H1 (cell line): ENCODE data around the gene ZNF888. TPM values are rescaled to one million over a fixed set of nuclear protein-coding genes. Genes with fewer than 3 reads are reported as not detected.

Source experiments
- CBX5 ChIP-seq: fragments of 300-800, 300-1000 bp; sonication (generic); IDR thresholded peaks from 2 replicates; pipeline ENCODE4 v1.7.1; 2016; ENCODE audit warnings: antibody characterized with exemption, low read length, low read depth
- PHF8 ChIP-seq: fragments of 200-600 bp; sonication (generic); conservative IDR thresholded peaks from 2 replicates; pipeline ENCODE4 v1.7.1; 2012; ENCODE audit warnings: low read depth, mild to moderate bottlenecking, inconsistent platforms, low read length, moderate library complexity
- SIN3A ChIP-seq, 2 experiments: IDR thresholded peaks in 1 of 2; conservative IDR thresholded peaks in 1 of 2; 2 replicates each; pipeline ENCODE4 v1.6.1; 2011 to 2012; ENCODE audit warnings: low read length in 2 of 2, improper control_type of control experiment in 1 of 2, low read depth in 1 of 2, mild to moderate bottlenecking in 1 of 2
- TAF7 ChIP-seq: optimal IDR thresholded peaks from 2 replicates; pipeline ENCODE3; 2011; ENCODE audit warnings: low read depth, mild to moderate bottlenecking, inconsistent platforms, low read length, moderate library complexity, borderline replicate concordance
- TEAD4 ChIP-seq: IDR thresholded peaks from 2 replicates; pipeline ENCODE4 v1.6.1; 2012; ENCODE audit warnings: low read depth, low read length, inconsistent platforms, mixed read lengths
- polyA plus RNA-seq, 7 experiments: library from polyadenylated mRNA; depleted of rRNA in 3 of 7; stranded (reverse) in 5 of 7; unstranded in 2 of 7; fragments of >200 nt in 5 of 7; fragments of 200-250 nt in 2 of 7; gene quantifications; 1 replicate in 5 of 7; 2 replicates in 1 of 7; 4 replicates in 1 of 7; pipeline versions ENCODE4 v1.2.1 to v1.2.3, GENCODE V29; 2011 to 2013; ENCODE audit warnings: missing spikeins in 2 of 7, mixed read lengths in 2 of 7
- total RNA-seq: library from RNA; stranded (reverse); fragmentation: NEBNext Ultra II Directional; extraction: Animal tissue kit (Norgen Biotek cat#: 25700); gene quantifications from 2 replicates; pipeline ENCODE4 v1.2.1, GENCODE V29; 2021

The ZNF888 gene
- total and polyA plus RNA-seq, 2 of the 8 experiments (the other 6 are each of a cell fraction or from before 2014, with no cell fraction given) = 1.1 to 8.6 TPM

DNA sequence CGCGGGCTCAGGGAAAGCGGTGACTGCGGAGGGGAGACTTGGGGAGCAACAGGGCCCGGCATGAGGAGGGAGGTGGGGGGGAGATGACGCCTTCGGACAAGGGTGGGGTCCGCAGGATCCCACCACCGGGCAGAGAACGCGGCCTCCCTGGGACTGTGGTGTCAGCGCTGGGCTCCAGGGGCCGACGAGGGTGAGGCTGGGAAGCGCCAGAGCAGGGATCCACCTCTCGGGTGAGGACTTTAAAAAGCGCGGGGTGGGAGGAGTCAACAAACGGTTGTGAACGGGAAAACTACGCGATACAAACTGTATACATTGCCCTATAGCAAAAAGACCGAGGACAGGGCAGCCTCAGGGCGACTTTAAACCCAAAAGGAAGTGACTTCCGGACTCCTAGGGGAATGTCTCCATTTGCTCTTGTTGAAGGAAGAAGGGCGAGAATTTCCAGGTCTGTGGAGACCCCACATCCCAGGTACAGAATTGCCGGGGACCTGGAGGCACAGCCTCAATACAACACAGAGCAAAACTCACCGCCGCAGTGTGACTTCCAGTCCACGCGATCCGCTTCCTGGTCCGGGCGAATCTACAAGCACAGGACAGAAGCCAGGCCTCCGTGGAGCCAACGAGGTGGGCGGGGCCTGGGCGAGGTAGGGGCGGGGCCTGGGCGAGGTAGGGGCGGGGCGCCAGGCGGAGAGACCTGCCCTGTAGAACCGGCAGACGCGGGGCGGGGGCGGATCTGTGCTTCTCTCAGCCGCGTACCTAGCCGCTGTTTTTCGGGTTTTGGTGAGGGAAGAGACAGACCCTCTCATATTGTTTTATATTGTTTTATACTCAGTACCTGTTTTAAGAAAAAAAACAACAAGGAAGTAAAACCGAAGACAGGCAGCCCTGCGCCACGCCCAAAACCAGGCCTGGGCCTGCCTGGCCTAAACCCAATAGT is at the start of gene ZNF888 (continued):
- TF ChIP-seq TEAD4 (no peak), PHF8 (peak; percentile 74), CBX5 (no peak), TAF7 (no peak), SIN3A (conservative IDR thresholded peaks at IDR 0.05 in 1 of 2, IDR thresholded peaks at IDR 0.05 in 1 of 2; ENCODE audit: low read depth in 1 of 2, low read length in 2 of 2) (peak; percentile 27 to 44; a peak in 2 of 4 replicates)
